Measurements from ENCODE around the gene LRMDA. TPM values are rescaled to one million over a fixed set of nuclear protein-coding genes. Genes with fewer than 3 reads are reported as not detected.

LRMDA gene
- total RNA-seq, 1 donor = under 0.01 TPM

- DNase-seq (ENCODE audit: low read depth) = no peak
- H3K4me3 ChIP-seq (ENCODE audit: low read depth, low read length) = no peak overlapping the region
- TF ChIP-seq CTCF (IDR thresholded peaks at IDR 0.05; ENCODE audit: insufficient read depth, low read depth, low read length) = no peak
These were observed 351.2 kb downstream of the LRMDA start for GRCh38 chr10:75782463-75783248.

GRCh38 chr10:75788394-75789205, 357.2 kb downstream of the LRMDA start:
- TF ChIP-seq CTCF (IDR thresholded peaks at IDR 0.05; ENCODE audit: insufficient read depth, low read depth, low read length) = no peak
- DNase-seq (ENCODE audit: low read depth) = peak; percentile 35
- H3K4me3 ChIP-seq (ENCODE audit: low read depth, low read length) = no peak overlapping the region

- DNase-seq (ENCODE audit: low read depth) = no peak
- no peak for TF ChIP-seq CTCF (IDR thresholded peaks at IDR 0.05; ENCODE audit: insufficient read depth, low read depth, low read length)
- H3K4me3 ChIP-seq (ENCODE audit: low read depth, low read length) = no peak overlapping the region
These were observed 362.4 kb downstream of the LRMDA start for GRCh38 chr10:75793848-75794247.

- H3K4me3 ChIP-seq (ENCODE audit: low read depth, low read length) = no peak overlapping the region
- no peak for DNase-seq (ENCODE audit: low read depth)
These were observed 369.7 kb downstream of the LRMDA start for GRCh38 chr10:75801121-75801520.

GRCh38 chr10:75801661-75802060, 370.2 kb downstream of the LRMDA start:
- no peak overlapping the region for H3K4me3 ChIP-seq (ENCODE audit: low read depth, low read length)
- no peak for TF ChIP-seq CTCF (IDR thresholded peaks at IDR 0.05; ENCODE audit: insufficient read depth, low read depth, low read length)
- DNase-seq (ENCODE audit: low read depth) = no peak

More at GRCh38 chr10:75801121-75801520, 369.7 kb downstream of the LRMDA start:
- TF ChIP-seq CTCF (IDR thresholded peaks at IDR 0.05; ENCODE audit: insufficient read depth, low read depth, low read length) = no peak

GRCh38 chr10:75803121-75803520, 371.7 kb downstream of the LRMDA start:
- TF ChIP-seq CTCF (IDR thresholded peaks at IDR 0.05; ENCODE audit: insufficient read depth, low read depth, low read length) = no peak
- DNase-seq (ENCODE audit: low read depth) = no peak
- H3K4me3 ChIP-seq (ENCODE audit: low read depth, low read length) = no peak overlapping the region

All from fibroblast of villous mesenchyme (primary cell).